Retinal pigment epithelial cell (primary cell): ENCODE data around the gene SFRP2.

ENCODE experiments used
- DNase-seq: peaks from one replicate; pipeline ENCODE4 v3.0.0-alpha.2; 2010; ENCODE audit warnings: low read depth
- H3K4me3 ChIP-seq: 2 replicates; pipeline ENCODE4 v1.5.1; 2011; ENCODE audit warnings: mild to moderate bottlenecking, low read length, control low read depth, moderate library complexity
- CTCF ChIP-seq: conservative IDR thresholded peaks from 2 replicates; pipeline ENCODE4 v1.5.1; 2011; ENCODE audit warnings: low read depth, low read length, control low read depth, inconsistent platforms

SFRP2 gene

GRCh38 chr4:153777421-153777820 is 11.5 kb downstream of the SFRP2 start:
- no peak for TF ChIP-seq CTCF
- H3K4me3 ChIP-seq, result no peak overlapping the region
- no peak for DNase-seq

GRCh38 chr4:153776601-153777000 is 12.3 kb downstream of the SFRP2 start:
- no peak for DNase-seq
- no peak overlapping the region for H3K4me3 ChIP-seq
- TF ChIP-seq CTCF, result no peak

DNA sequence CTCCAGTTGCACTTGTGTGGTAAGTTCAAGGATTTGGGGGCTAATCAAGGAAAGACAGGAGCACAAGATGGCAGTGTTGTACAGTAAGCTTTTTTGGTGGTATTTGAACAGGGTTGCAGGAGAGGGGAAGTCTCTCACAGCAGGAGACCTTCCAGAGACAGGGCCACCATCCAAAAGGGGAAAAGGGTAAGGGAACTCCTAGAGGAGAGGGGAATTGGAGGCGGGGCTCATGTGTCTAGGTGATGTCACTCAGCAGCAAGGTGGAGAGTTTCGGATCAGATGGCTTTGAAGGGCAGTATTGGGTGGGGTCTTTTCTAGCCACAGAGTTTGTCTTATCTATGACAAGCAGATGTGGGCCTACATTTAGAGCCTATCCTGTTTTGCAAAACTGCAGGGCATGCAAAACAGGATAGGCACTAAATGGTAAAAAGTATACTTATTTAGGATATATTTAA is 15.6 kb downstream of the SFRP2 start:
- H3K4me3 ChIP-seq, result no peak overlapping the region
- no peak for DNase-seq
- peak; percentile 14 for TF ChIP-seq CTCF

DNA sequence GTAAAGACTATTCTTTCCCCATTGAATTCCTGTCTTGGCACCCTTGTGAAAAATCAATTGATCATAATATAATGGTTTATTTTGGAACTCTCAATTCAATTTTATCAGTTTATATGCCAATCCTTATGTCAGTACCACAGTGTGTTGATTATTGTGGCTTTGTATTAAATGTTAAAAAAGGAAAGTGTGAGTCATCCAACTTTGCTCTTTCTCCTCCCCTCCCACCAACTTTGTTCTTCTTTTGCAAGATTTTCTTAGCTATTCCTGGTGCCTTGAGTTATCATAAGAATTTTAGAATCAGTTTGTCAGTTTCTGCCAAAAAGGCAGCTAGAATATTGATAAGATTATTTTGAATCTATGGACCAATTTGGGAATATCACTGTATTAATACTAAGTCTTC is 17.8 kb downstream of the SFRP2 start:
- H3K4me3 ChIP-seq, result no peak overlapping the region
- TF ChIP-seq CTCF, result no peak
- DNase-seq, result no peak

- H3K4me3 ChIP-seq, result no peak overlapping the region
- no peak for TF ChIP-seq CTCF
- no peak for DNase-seq
Observed at GRCh38 chr4:153766758-153767157, 22.1 kb downstream of the SFRP2 start.

DNA sequence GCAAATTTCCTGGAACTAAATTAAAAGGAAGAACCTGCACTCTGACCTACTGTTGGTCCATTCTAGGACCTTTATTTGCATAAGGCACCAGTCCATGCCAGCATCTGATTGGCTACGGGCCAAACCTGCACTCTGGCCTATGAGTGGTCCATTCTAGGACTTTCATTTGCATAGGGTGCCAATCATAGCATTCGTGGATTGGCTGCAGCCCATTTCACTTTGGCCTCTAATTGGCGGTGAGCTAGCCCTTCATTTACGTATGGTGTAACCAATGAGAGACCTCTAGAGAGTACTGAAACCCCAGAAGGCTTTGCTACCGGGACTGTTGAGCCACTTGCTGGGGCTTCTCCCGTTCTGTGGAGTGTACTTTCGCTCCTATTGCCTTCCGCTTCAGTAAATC is 23.0 kb downstream of the SFRP2 start:
- TF ChIP-seq CTCF, result no peak
- H3K4me3 ChIP-seq, result no peak overlapping the region
- DNase-seq, result no peak

DNA sequence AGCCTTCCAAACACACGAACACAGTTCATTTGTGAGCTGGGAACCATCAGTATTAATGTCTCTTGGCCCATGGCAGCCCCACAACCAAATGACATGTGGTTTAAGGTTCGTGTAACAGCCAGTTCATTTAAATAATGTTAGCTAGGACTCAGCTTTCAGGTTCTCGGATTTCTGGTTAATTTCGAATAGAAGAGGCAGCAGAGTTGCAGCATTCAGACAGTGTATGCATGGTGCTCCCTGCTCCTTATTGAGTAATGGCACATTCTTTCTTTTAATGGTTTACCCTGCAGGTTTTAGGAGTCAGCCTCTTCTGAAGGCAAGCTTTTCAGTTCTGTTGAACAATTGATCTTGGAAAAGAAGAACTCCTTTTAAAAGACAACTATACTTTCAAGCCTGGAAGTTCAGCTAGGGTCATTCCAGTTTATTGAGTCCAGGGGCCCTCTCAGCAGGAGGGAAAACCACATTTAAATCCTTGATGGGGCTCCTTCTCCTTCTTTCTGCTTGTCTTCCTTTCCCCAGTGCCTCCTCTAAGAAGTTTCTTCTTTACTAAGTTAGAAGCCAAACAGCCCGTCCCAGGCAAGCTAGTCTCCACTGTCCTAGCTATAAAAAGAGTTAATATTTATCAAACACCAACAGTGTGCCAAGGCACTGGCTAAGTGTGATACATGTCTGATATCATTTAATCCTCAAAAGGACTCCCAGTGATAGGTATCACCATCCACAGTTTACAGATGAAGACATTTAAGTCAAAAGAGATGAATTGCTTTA is 24.1 kb downstream of the SFRP2 start:
- DNase-seq, result no peak
- H3K4me3 ChIP-seq, result no peak overlapping the region
- no peak for TF ChIP-seq CTCF
